ENCODE measurements around the gene CTBP1.

- TF ChIP-seq, protein P1, sequence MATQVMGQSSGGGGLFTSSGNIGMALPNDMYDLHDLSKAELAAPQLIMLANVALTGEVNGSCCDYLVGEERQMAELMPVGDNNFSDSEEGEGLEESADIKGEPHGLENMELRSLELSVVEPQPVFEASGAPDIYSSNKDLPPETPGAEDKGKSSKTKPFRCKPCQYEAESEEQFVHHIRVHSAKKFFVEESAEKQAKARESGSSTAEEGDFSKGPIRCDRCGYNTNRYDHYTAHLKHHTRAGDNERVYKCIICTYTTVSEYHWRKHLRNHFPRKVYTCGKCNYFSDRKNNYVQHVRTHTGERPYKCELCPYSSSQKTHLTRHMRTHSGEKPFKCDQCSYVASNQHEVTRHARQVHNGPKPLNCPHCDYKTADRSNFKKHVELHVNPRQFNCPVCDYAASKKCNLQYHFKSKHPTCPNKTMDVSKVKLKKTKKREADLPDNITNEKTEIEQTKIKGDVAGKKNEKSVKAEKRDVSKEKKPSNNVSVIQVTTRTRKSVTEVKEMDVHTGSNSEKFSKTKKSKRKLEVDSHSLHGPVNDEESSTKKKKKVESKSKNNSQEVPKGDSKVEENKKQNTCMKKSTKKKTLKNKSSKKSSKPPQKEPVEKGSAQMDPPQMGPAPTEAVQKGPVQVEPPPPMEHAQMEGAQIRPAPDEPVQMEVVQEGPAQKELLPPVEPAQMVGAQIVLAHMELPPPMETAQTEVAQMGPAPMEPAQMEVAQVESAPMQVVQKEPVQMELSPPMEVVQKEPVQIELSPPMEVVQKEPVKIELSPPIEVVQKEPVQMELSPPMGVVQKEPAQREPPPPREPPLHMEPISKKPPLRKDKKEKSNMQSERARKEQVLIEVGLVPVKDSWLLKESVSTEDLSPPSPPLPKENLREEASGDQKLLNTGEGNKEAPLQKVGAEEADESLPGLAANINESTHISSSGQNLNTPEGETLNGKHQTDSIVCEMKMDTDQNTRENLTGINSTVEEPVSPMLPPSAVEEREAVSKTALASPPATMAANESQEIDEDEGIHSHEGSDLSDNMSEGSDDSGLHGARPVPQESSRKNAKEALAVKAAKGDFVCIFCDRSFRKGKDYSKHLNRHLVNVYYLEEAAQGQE (IDR thresholded peaks at IDR 0.05; ENCODE audit: borderline replicate concordance), result no peak
- no peak for TF ChIP-seq CTCF (IDR thresholded peaks at IDR 0.05; ENCODE audit: poor library complexity, severe bottlenecking)
- no peak for TF ChIP-seq RAD21 (conservative IDR thresholded peaks at IDR 0.05)
- TF ChIP-seq EP300 (conservative IDR thresholded peaks at IDR 0.05; ENCODE audit: poor library complexity, severe bottlenecking), result no peak
- no peak for TF ChIP-seq EZH2 (IDR thresholded peaks at IDR 0.05; ENCODE audit: borderline replicate concordance, insufficient read depth, low read length, poor library complexity, severe bottlenecking)
Measured at GRCh38 chr4:1214101-1215095, 34.5 kb downstream of the CTBP1 start.
